Esophagus (tissue), 2 donors: ENCODE data around the gene C17orf78. TPM values are rescaled to one million over a fixed set of nuclear protein-coding genes. Genes with fewer than 3 reads are reported as not detected.

Experiments
- H3K27ac ChIP-seq, 2 donors: one replicate each; pipeline ENCODE4 v1.5.1; 2013; ENCODE audit warnings: low read depth in 2 of 2, mild to moderate bottlenecking in 2 of 2, inconsistent platforms in 1 of 2, low read length in 1 of 2, moderate library complexity in 1 of 2
- H3K27me3 ChIP-seq, 2 donors: one replicate each; pipeline ENCODE4 v1.6.1; 2013; ENCODE audit warnings: low read length in 2 of 2, control low read depth in 1 of 2, mild to moderate bottlenecking in 1 of 2; ENCODE audit not compliant: insufficient read depth in 2 of 2, control insufficient read depth in 1 of 2
- H3K36me3 ChIP-seq, 2 donors: one replicate each; pipeline ENCODE4 v1.6.1; 2013; ENCODE audit warnings: low read length in 1 of 2; ENCODE audit not compliant: control insufficient read depth in 2 of 2, insufficient read depth in 2 of 2
- H3K4me1 ChIP-seq, 2 donors: one replicate each; pipeline ENCODE4 v1.6.1; 2013; ENCODE audit warnings: low read length in 1 of 2; ENCODE audit not compliant: control insufficient read depth in 2 of 2, insufficient read depth in 2 of 2
- H3K4me3 ChIP-seq, 2 donors: one replicate each; pipeline ENCODE4 v1.5.1; 2013; ENCODE audit warnings: low read length in 2 of 2, mild to moderate bottlenecking in 2 of 2, low read depth in 1 of 2, moderate library complexity in 1 of 2
- H3K9me3 ChIP-seq, 2 donors: one replicate each; pipeline ENCODE4 v1.6.1; 2013; ENCODE audit warnings: mild to moderate bottlenecking in 2 of 2, low read depth in 1 of 2, low read length in 1 of 2, moderate library complexity in 1 of 2; ENCODE audit not compliant: control insufficient read depth in 2 of 2, insufficient read depth in 1 of 2
- WGBS, 2 donors: extraction: QIAGEN DNeasy Blood & Tissue Kit; methylation state at CpG; one replicate each; pipeline ENCODE4 v1.1.7; 2013; 5-methylcytosine and 5-hydroxymethylcytosine counted together
- polyA plus RNA-seq, 2 donors: library from polyadenylated mRNA; stranded (reverse); fragments of 200-250 nt; gene quantifications; one replicate each; pipeline ENCODE4 v1.2.3, GENCODE V29; 2013
- donor health status: healthy with polysubstance abuse.
- donor health status: Bipolar disorder and iron deficiency.

C17orf78 gene
- polyA plus RNA-seq, 2 donors, result not detected

DNA sequence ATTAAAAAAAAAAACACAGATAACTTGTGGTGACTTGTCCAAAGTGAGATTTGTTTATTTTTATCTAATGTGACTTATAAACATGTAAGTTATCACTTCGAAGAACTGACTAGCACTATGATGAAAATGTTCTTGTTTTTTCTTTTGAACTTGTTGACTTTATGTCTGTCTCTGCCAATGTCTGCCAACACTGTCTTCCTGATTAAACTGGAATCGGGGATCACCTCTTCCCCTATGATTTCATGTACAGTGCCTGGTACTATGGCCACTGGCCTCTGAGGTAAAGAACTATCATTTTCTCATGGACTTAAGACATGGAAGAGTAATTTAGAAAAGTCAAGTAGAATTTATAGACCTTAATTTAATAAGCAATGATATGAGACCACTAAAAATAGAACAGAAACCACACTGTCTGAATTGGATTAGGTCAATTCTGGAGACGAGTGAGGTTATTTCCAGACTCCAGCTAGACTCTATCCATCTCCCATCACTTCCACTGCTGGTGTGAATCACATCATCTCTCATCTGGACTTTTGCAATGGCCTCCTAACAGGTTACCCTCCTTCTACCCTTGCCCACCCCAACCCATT lies 8.9 kb downstream of the C17orf78 start:
- Histone ChIP-seq H3K36me3 (no peaks in the 10 kb centered on the region), H3K4me3 (no peak overlapping the region), H3K27ac (no peak overlapping the region), H3K4me1 (no peaks in the 10 kb centered on the region), H3K9me3 (no peaks in the 10 kb centered on the region), H3K27me3 (no peaks in the 10 kb centered on the region)
- 61 to 66% methylated on average over 3 of the region's 3 CpGs for WGBS, 2 donors

DNA sequence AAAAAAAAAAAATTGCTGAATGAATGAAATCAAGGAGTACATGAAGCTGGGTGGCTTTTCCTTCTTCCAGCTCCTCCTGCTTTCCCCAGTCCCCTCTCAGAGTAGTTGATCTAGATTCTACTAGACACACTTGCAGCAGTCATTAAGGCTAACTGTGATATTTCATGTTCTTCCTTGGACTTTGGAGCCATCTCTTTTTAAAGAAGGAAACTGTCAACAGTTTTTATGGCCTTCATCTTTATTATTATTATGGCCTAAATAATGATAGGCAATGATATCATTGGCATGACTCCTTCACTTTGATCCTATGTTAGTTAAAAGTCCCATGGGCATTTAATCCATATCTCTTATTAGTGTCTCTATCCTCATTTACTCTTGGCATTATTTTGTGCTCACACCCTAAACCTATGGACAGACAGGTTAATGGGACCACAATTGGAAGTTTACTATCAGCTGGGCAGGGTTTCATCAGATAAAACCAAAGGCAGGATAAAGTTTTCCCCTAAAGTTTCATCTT lies 9.7 kb downstream of the C17orf78 start:
- H3K4me1 ChIP-seq, result no peaks in the 10 kb centered on the region
- H3K36me3 ChIP-seq, result no peaks in the 10 kb centered on the region
- H3K27me3 ChIP-seq, result no peaks in the 10 kb centered on the region
- H3K9me3 ChIP-seq, result no peaks in the 10 kb centered on the region
- H3K4me3 ChIP-seq, result no peak overlapping the region
- H3K27ac ChIP-seq, result no peak overlapping the region

- Histone ChIP-seq H3K36me3 (no peaks in the 10 kb centered on the region), H3K27ac (no peak overlapping the region), H3K27me3 (no peaks in the 10 kb centered on the region), H3K4me3 (no peak overlapping the region), H3K4me1 (no peaks in the 10 kb centered on the region), H3K9me3 (no peaks in the 10 kb centered on the region)
- 90 to 96% methylated on average over 5 of the region's 5 CpGs for WGBS, 2 donors
Measured at GRCh38 chr17:37386462-37386861, 10.7 kb downstream of the C17orf78 start.

GRCh38 chr17:37388266-37388665 lies 12.5 kb downstream of the C17orf78 start:
- no peak overlapping the region for H3K4me3 ChIP-seq
- no peaks in the 10 kb centered on the region for H3K27me3 ChIP-seq
- no peaks in the 10 kb centered on the region for H3K9me3 ChIP-seq
- H3K4me1 ChIP-seq, result no peaks in the 10 kb centered on the region
- H3K27ac ChIP-seq, result no peak overlapping the region
- H3K36me3 ChIP-seq, result no peaks in the 10 kb centered on the region
- WGBS, 2 donors, result 77 to 78% methylated on average over 3 of the region's 3 CpGs

DNA sequence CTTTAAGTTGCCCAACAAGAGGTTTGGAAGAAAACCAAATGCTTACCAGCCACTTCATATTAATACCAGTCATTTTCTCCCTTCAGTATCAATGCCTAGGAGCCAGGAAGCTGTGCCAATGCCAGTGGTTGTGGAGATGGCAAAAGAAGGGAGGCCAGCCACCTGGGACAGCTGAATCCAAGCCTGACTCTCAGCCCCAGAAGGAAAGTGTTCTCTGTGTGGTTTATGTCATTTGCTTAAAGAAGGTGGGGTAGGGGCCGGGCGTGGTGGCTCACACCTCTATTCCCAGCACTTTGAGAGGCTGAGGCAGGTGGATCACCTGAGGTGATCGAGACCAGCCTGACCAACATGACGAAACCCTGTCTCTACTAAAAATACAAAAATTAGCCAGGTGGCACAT lies 13.4 kb downstream of the C17orf78 start:
- Histone ChIP-seq H3K4me3 (no peak overlapping the region), H3K4me1 (no peaks in the 10 kb centered on the region), H3K36me3 (no peaks in the 10 kb centered on the region), H3K9me3 (no peaks in the 10 kb centered on the region), H3K27me3 (no peaks in the 10 kb centered on the region), H3K27ac (no peak overlapping the region)
- 92 to 93% methylated on average over 4 of the region's 4 CpGs for WGBS, 2 donors

DNA sequence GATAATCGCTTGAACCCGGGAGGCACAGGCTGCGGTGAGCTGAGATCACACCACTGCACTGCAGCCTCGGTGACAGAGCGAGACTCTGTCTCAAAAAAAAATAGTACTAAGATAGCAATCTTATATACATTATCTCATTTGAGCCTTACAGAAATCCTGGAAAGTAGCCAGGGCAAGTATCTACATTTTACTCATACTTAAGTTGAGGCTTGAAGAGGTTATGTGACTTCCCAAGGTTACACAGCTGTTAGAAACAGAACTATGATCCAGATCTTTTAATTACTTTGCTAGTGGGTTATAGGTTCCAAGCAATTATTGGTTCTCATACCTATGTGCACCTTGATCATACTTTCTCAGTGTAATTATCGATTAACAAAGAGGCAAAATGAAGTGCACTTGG lies 15.4 kb downstream of the C17orf78 start:
- H3K4me3 ChIP-seq, result no peak overlapping the region
- no peaks in the 10 kb centered on the region for H3K36me3 ChIP-seq
- H3K27ac ChIP-seq, result no peak overlapping the region
- no peaks in the 10 kb centered on the region for H3K9me3 ChIP-seq
- no peaks in the 10 kb centered on the region for H3K27me3 ChIP-seq
- no peaks in the 10 kb centered on the region for H3K4me1 ChIP-seq
- 83 to 93% methylated on average over 6 of the region's 6 CpGs for WGBS, 2 donors

- WGBS, 2 donors, result 53 to 64% methylated on average over 3 of the region's 3 CpGs
- H3K27me3 ChIP-seq, result no peaks in the 10 kb centered on the region
- H3K4me1 ChIP-seq, result no peaks in the 10 kb centered on the region
- no peaks in the 10 kb centered on the region for H3K9me3 ChIP-seq
- H3K36me3 ChIP-seq, result no peaks in the 10 kb centered on the region
- no peak overlapping the region for H3K27ac ChIP-seq
- H3K4me3 ChIP-seq, result no peak overlapping the region
Measured at GRCh38 chr17:37392024-37392590, 16.3 kb downstream of the C17orf78 start.

DNA sequence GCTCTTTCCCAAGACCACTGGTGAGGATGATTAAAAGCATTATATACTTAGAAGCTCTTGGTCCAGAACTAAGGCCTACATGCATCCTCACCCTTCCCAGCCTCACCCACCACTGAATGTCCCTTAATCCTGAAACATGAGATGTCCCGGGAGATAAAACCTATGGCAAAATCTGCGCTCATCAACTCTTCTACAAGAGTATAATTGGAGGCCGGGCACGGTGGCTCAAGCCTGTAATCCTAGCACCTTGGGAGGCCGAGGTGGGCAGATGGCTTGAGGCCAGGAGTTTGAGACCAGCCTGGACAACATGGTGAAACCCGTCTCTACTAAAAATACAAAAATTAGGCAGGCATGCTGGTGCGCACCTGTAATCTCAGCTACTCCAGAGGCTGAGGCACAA lies 17.6 kb downstream of the C17orf78 start:
- Histone ChIP-seq H3K4me1 (no peaks in the 10 kb centered on the region), H3K27me3 (no peaks in the 10 kb centered on the region), H3K4me3 (no peak overlapping the region), H3K27ac (no peak overlapping the region), H3K9me3 (no peaks in the 10 kb centered on the region), H3K36me3 (no peaks in the 10 kb centered on the region)
- WGBS, 2 donors, result 95 to 97% methylated on average over 7 of the region's 7 CpGs

GRCh38 chr17:37399265-37399803 lies 23.5 kb downstream of the C17orf78 start:
- no peak overlapping the region for H3K4me3 ChIP-seq
- 60 to 70% methylated on average over 5 of the region's 5 CpGs for WGBS, 2 donors
- no peak overlapping the region for H3K27ac ChIP-seq
- H3K36me3 ChIP-seq, result no peaks in the 10 kb centered on the region
- H3K9me3 ChIP-seq, result no peaks in the 10 kb centered on the region
- no peaks in the 10 kb centered on the region for H3K4me1 ChIP-seq
- no peaks in the 10 kb centered on the region for H3K27me3 ChIP-seq

DNA sequence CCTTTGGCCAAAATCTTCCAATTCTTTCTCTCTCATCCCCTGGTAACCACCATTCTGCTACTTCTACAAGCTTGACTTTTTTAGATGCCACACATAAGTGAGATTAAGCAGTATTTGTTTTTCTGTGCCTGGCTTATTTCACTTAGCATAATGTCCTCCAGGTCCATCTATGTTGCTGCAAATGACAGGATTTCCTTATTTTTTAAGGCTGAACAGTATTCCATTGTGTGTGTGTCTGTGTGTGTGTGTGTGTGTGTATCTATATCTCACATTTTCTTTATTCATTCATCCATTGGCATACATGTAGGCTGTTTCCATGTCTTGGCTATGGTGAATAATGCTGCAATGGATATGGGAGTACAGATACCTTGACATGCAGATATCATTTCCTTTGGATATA lies 24.7 kb downstream of the C17orf78 start:
- no peaks in the 10 kb centered on the region for H3K27me3 ChIP-seq
- H3K4me1 ChIP-seq, result no peaks in the 10 kb centered on the region
- H3K27ac ChIP-seq, result no peak overlapping the region
- no peaks in the 10 kb centered on the region for H3K9me3 ChIP-seq
- H3K4me3 ChIP-seq, result no peak overlapping the region
- H3K36me3 ChIP-seq, result no peaks in the 10 kb centered on the region
